Measurements from ENCODE around the gene SERGEF.

GRCh38 chr11:18014876-18015275 lies 2.0 kb upstream of the SERGEF start:
- TF ChIP-seq GATA3 (IDR thresholded peaks at IDR 0.05; ENCODE audit: low read depth, low read length) (no peak), GATA2 (IDR thresholded peaks at IDR 0.05; ENCODE audit: low read depth, low read length) (no peak)

All from SH-SY5Y (cell line).